ENCODE measurements around the gene CLMP. TPM values are rescaled to one million over a fixed set of nuclear protein-coding genes. Genes with fewer than 3 reads are reported as not detected.
A peak's percentile ranks its signal among the peaks of the same experiment; 100 is the strongest.

CLMP gene
- total RNA-seq, 4 donors from 2014 or later: 169 to 215 (median 197) TPM

DNA sequence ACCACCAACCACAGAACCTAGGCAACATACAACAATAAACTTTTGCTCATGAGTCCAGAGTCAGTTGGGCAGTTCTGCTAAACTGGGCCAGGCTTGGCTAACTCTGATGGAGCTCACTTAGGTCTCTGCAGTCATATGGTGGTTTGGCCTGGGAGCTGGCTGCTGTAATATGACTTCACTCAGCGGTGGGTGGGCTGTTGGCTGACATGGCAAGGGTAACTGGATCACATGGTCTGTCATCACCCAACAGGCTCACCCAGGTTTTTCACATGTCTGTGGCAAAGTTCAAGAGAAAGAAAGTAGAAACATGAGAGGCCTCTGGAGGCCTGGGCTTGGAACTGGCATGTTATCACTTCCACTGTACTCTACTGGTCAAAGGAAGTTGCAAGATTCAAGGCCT is 43.2 kb upstream of the CLMP start:
- no CpG with 5 or more reads among the region's 1 CpG for WGBS
- no peaks in the 10 kb centered on the region for H3K9me3 ChIP-seq
- H3K36me3 ChIP-seq: no peaks in the 10 kb centered on the region
- no peak overlapping the region for H3K4me3 ChIP-seq
- peaks cover 0 to 36% (median 28%) of the 10 kb centered on the region in 4 donors for H3K4me1 ChIP-seq
- intact Hi-C loops (cut with DNase I): no loop called here
- DNase-seq (ENCODE audit: extremely low spot score): peak; percentile 93
- TF ChIP-seq, protein P1, sequence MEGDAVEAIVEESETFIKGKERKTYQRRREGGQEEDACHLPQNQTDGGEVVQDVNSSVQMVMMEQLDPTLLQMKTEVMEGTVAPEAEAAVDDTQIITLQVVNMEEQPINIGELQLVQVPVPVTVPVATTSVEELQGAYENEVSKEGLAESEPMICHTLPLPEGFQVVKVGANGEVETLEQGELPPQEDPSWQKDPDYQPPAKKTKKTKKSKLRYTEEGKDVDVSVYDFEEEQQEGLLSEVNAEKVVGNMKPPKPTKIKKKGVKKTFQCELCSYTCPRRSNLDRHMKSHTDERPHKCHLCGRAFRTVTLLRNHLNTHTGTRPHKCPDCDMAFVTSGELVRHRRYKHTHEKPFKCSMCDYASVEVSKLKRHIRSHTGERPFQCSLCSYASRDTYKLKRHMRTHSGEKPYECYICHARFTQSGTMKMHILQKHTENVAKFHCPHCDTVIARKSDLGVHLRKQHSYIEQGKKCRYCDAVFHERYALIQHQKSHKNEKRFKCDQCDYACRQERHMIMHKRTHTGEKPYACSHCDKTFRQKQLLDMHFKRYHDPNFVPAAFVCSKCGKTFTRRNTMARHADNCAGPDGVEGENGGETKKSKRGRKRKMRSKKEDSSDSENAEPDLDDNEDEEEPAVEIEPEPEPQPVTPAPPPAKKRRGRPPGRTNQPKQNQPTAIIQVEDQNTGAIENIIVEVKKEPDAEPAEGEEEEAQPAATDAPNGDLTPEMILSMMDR (IDR thresholded peaks at IDR 0.05): no peak
- TF ChIP-seq EP300 (IDR thresholded peaks at IDR 0.05) (no peak), POLR2AphosphoS5 (IDR thresholded peaks at IDR 0.05) (no peak), POLR2A (IDR thresholded peaks at IDR 0.05; ENCODE audit: low read depth) (no peak)
- H3K27ac ChIP-seq (replicated peaks in 1 of 4): peak overlapping the region in 2 of 4 donors; percentile 27 to 34
- no peaks in the 10 kb centered on the region for H3K27me3 ChIP-seq

DNA sequence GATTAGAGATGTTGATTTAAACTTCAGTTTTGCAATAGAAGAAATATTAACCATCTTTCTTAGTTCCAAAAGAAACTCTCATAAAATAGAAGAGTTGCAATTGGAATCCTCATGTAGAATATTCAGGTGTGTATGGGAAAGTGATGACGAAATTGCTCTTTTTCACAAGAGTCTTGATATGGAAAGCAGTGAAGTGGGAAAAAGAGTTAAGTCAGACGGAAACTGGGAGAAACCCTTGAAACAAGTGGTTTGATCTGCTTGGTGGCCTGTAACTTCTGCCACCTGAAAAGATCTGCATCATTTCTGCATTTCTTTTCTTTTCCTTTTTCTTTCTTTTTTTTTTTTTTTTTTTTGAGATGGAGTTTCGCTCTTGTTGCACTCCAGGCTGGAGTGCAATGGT is 41.8 kb upstream of the CLMP start:
- H3K36me3 ChIP-seq: no peaks in the 10 kb centered on the region
- H3K9me3 ChIP-seq: no peaks in the 10 kb centered on the region
- H3K27me3 ChIP-seq: no peaks in the 10 kb centered on the region
- no peak for DNase-seq (ENCODE audit: extremely low spot score)
- intact Hi-C loops (cut with DNase I): loop anchor here (2.0 kb wide), 1 partner anchor 70 kb away; no protein-coding TSS in a partner anchor
- no peak overlapping the region for H3K4me3 ChIP-seq
- WGBS: 95% methylated on average over 3 of the region's 3 CpGs
- peaks cover 0 to 50% (median 42%) of the 10 kb centered on the region in 4 donors for H3K4me1 ChIP-seq
- TF ChIP-seq POLR2A (IDR thresholded peaks at IDR 0.05; ENCODE audit: low read depth): no peak
- TF ChIP-seq, protein P1 (IDR thresholded peaks at IDR 0.05): no peak
- TF ChIP-seq EP300 (IDR thresholded peaks at IDR 0.05): no peak
- TF ChIP-seq POLR2AphosphoS5 (IDR thresholded peaks at IDR 0.05): no peak
- H3K27ac ChIP-seq (replicated peaks in 1 of 4): no peak overlapping the region

DNA sequence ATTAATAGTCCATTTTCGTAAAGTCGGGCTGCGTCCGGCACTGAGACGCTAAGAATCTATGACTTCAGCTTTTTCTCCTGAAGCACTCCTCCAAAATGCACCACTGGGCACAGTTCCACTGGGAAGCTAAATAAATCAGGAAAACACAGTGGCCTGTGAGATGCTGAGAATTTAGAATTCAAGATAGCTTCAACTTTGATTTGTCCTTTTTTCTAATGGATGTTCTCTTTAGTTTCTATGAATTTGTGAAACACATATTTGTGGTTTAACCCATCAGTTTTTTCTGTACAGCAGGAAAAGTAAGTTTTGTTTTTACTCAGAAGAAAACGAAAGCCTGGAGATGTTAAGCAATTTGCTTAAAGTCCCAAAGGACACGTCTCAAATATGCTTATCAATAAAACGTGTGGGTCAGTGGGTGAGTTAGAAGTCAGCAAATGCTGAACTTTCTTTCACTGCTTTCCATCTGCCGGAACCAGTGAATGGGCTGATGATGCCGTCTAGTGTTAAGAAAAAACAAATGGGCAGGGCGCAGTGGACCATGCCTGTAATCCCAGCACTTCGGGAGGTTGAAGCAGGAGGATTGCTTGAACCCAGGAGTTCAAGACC is 40.7 kb upstream of the CLMP start:
- 53% methylated on average over 12 of the region's 12 CpGs for WGBS
- Histone ChIP-seq H3K27me3 (no peaks in the 10 kb centered on the region), H3K4me1 (peaks cover 0 to 56% (median 52%) of the 10 kb centered on the region in 4 donors), H3K36me3 (no peaks in the 10 kb centered on the region), H3K9me3 (no peaks in the 10 kb centered on the region), H3K4me3 (no peak overlapping the region), H3K27ac (replicated peaks in 1 of 4) (peak overlapping the region; percentile 46 to 75 (median 54))
- DNase-seq (ENCODE audit: extremely low spot score): no peak
- intact Hi-C loops (cut with DNase I): loop anchor here (2.0 kb wide), 1 partner anchor 69 kb away; no protein-coding TSS in a partner anchor
- no peak for TF ChIP-seq POLR2AphosphoS5 (IDR thresholded peaks at IDR 0.05)
- TF ChIP-seq POLR2A (IDR thresholded peaks at IDR 0.05; ENCODE audit: low read depth): no peak
- TF ChIP-seq, protein P1 (IDR thresholded peaks at IDR 0.05): peak in 1 of 3 experiments; percentile 11

DNA sequence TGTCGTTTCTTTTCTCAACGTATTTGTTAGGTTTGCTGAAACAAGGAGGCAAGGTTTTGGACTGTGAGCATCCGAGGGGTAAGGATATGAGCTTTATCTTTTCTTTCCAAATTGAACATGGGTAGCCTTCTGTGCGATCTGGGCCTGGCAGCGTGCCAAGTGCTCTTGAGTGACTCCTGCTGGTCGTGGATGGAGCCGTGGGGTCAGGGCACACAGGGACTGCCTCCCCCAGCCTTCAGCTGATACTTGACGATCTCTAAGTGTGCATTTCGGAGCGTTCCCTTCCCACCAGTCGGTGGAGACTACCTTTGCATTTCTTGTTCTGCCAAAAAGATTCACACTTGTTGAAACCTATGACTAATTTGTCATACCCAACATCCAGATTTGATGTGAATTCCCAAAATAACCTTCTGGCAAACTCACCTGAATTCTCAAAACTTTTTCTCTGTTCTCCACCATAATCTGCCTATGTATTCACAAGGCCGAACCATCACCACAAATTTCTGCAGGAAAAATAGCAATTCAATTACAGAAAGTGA is 40.1 kb upstream of the CLMP start:
- DNase-seq (ENCODE audit: extremely low spot score): no peak
- H3K27ac ChIP-seq (replicated peaks in 1 of 4): peak overlapping the region; percentile 46 to 75 (median 54)
- intact Hi-C loops (cut with DNase I): no loop called here
- no peaks in the 10 kb centered on the region for H3K27me3 ChIP-seq
- H3K4me3 ChIP-seq: no peak overlapping the region
- H3K4me1 ChIP-seq: peaks cover 0 to 53% (median 52%) of the 10 kb centered on the region in 4 donors
- H3K9me3 ChIP-seq: no peaks in the 10 kb centered on the region
- TF ChIP-seq, protein P1 (IDR thresholded peaks at IDR 0.05): peak; percentile 51 to 72 (median 54)
- TF ChIP-seq POLR2A (IDR thresholded peaks at IDR 0.05; ENCODE audit: low read depth) (no peak), EP300 (IDR thresholded peaks at IDR 0.05) (no peak), POLR2AphosphoS5 (IDR thresholded peaks at IDR 0.05) (peak; percentile 28 to 75)
- H3K36me3 ChIP-seq: no peaks in the 10 kb centered on the region
- WGBS: 55% methylated on average over 10 of the region's 12 CpGs

All from esophagus muscularis mucosa (tissue), 4 donors.